GM23338 (cell line): ENCODE results near the gene EDN2. TPM values are rescaled to one million over a fixed set of nuclear protein-coding genes. Genes with fewer than 3 reads are reported as not detected.

Experiments
- ATAC-seq: fragments of 200-7000 bp; cut with Tn5 transposase; 3 replicates; pipeline ENCODE4 v1.9.1; 2020
- DNase-seq: peaks from one replicate; pipeline ENCODE4 v3.0.0-alpha.2; 2015; ENCODE audit warnings: low spot score
- H2AFZ ChIP-seq: fragments of 200-600 bp; sonication (generic); 2 replicates; pipeline ENCODE4 v1.8.0; 2016; ENCODE audit warnings: antibody characterized with exemption, mild to moderate bottlenecking, moderate library complexity
- H3F3A ChIP-seq: fragments of 200-600 bp; sonication (generic); replicated peaks from 2 replicates; pipeline ENCODE4 v1.8.0; 2017; ENCODE audit warnings: antibody characterized with exemption, mixed run types, low read depth
- H3K27ac ChIP-seq: fragments of 200-600 bp; sonication (generic); 2 replicates; pipeline ENCODE4 v1.6.1; 2016; ENCODE audit warnings: low read depth
- H3K27me3 ChIP-seq: fragments of 200-600 bp; sonication (generic); 2 replicates; pipeline ENCODE4 v1.8.0; 2016; ENCODE audit warnings: mild to moderate bottlenecking, mixed run types, moderate library complexity; ENCODE audit not compliant: insufficient read depth
- H3K36me3 ChIP-seq: fragments of 200-600 bp; sonication (generic); 2 replicates; pipeline ENCODE4 v1.8.0; 2016; ENCODE audit warnings: mild to moderate bottlenecking; ENCODE audit not compliant: insufficient read depth
- H3K4me1 ChIP-seq: fragments of 200-600 bp; sonication (generic); 2 replicates; pipeline ENCODE4 v1.8.0; 2016; ENCODE audit warnings: mild to moderate bottlenecking, moderate library complexity; ENCODE audit not compliant: insufficient read depth
- H3K4me2 ChIP-seq: fragments of 200-600 bp; sonication (generic); 2 replicates; pipeline ENCODE4 v1.7.1; 2017; ENCODE audit warnings: mixed run types
- H3K4me3 ChIP-seq: fragments of 200-600 bp; sonication (generic); 2 replicates; pipeline ENCODE4 v1.6.1; 2016; ENCODE audit warnings: mixed run types
- H3K79me2 ChIP-seq: fragments of 200-600 bp; sonication (generic); replicated peaks from 2 replicates; pipeline ENCODE4 v1.8.0; 2017; ENCODE audit warnings: mild to moderate bottlenecking; ENCODE audit not compliant: insufficient read depth
- H3K9me2 ChIP-seq: fragments of 200-600 bp; sonication (generic); 2 replicates; pipeline ENCODE4 v1.8.0; 2017; ENCODE audit not compliant: insufficient read depth
- H4K20me1 ChIP-seq: fragments of 200-600 bp; sonication (generic); replicated peaks from 2 replicates; pipeline ENCODE4 v1.8.0; 2017; ENCODE audit warnings: mild to moderate bottlenecking; ENCODE audit not compliant: insufficient read depth
- H3K27ac Mint-ChIP-seq: 2 replicates; pipeline ENCODE4 v1.8.0; 2020; ENCODE audit warnings: inconsistent platforms, mild to moderate bottlenecking, moderate library complexity, mixed read lengths
- H3K27me3 Mint-ChIP-seq: 3 replicates; pipeline ENCODE4 v1.8.0; 2022; ENCODE audit warnings: low read depth, mild to moderate bottlenecking, moderate library complexity, mixed read lengths, inconsistent platforms; ENCODE audit not compliant: insufficient read depth, poor library complexity
- H3K36me3 Mint-ChIP-seq: 3 replicates; pipeline ENCODE4 v1.8.0; 2021; ENCODE audit warnings: low read depth, mild to moderate bottlenecking, inconsistent platforms, moderate library complexity, mixed read lengths
- H3K4me1 Mint-ChIP-seq: 3 replicates; pipeline ENCODE4 v1.8.0; 2020; ENCODE audit warnings: mild to moderate bottlenecking, inconsistent platforms, mixed read lengths
- H3K4me3 Mint-ChIP-seq: 3 replicates; pipeline ENCODE4 v1.8.0; 2021; ENCODE audit warnings: moderate library complexity, mild to moderate bottlenecking, inconsistent platforms, mixed read lengths
- H3K9me3 Mint-ChIP-seq: 3 replicates; pipeline ENCODE4 v1.8.0; 2020; ENCODE audit warnings: moderate library complexity, mild to moderate bottlenecking, inconsistent platforms, mixed read lengths
- CREB1 ChIP-seq: fragments of 250-450 bp; sonication (Bioruptor Pico); IDR thresholded peaks from 2 replicates; pipeline ENCODE4 v1.5.0; 2020; ENCODE audit warnings: low read depth, mild to moderate bottlenecking, moderate library complexity
- EZH2 ChIP-seq: fragments of 200-600 bp; sonication (generic); IDR thresholded peaks from one replicate; pipeline ENCODE4 v1.8.0; 2017; ENCODE audit warnings: antibody characterized with exemption, mild to moderate bottlenecking, low read depth; ENCODE audit not compliant: unreplicated experiment
- EZH2phosphoT487 ChIP-seq: fragments of 200-600 bp; sonication (generic); IDR thresholded peaks from one replicate; pipeline ENCODE4 v1.8.1; 2018; ENCODE audit warnings: antibody characterized with exemption; ENCODE audit not compliant: unreplicated experiment
- JUNB ChIP-seq: IDR thresholded peaks from one replicate; pipeline ENCODE4 v1.6.1; 2016; ENCODE audit warnings: antibody characterized with exemption; ENCODE audit not compliant: unreplicated experiment
- NANOG ChIP-seq: IDR thresholded peaks from 2 replicates; pipeline ENCODE4 v1.6.1; 2016; ENCODE audit warnings: antibody characterized with exemption, borderline replicate concordance
- STAT1 ChIP-seq: IDR thresholded peaks from one replicate; pipeline ENCODE4 v1.6.1; 2016; ENCODE audit warnings: antibody characterized with exemption; ENCODE audit not compliant: unreplicated experiment
- ZNF114 ChIP-seq: fragments of 250-450 bp; sonication (Bioruptor Pico); IDR thresholded peaks from 2 replicates; pipeline ENCODE4 v1.5.0; 2020; ENCODE audit warnings: mild to moderate bottlenecking, moderate library complexity
- ZNF331 ChIP-seq: fragments of 250-450 bp; sonication (Bioruptor Pico); IDR thresholded peaks from 2 replicates; pipeline ENCODE4 v1.5.0; 2020; ENCODE audit warnings: low read depth, mild to moderate bottlenecking, moderate library complexity
- polyA plus RNA-seq: library from polyadenylated mRNA; unstranded; fragments of >200 nt; fragmentation: Nextera tagmentation; extraction: Ambion mirVana; gene quantifications from 2 replicates; pipeline ENCODE4 v1.2.1, GENCODE V29; 2016
- total RNA-seq: library from RNA; depleted of rRNA; stranded (reverse); fragments of >200 nt; shearing (Covaris generic); gene quantifications from 2 replicates; pipeline ENCODE4 v1.2.3, GENCODE V29; 2014
- TF ChIP-seq, protein P1 (sequence below): IDR thresholded peaks from 2 replicates; pipeline ENCODE4 v1.6.1; 2016; ENCODE audit warnings: antibody characterized with exemption
- TF ChIP-seq, protein P2 (sequence below), 2 experiments: fragments of 200-600 bp in 1 of 2; sonication (generic) in 1 of 2; conservative IDR thresholded peaks; 2 replicates each; pipeline versions ENCODE4 v1.5.1 to v1.6.1; 2016 to 2017; ENCODE audit warnings: antibody characterized with exemption in 2 of 2, low read depth in 2 of 2, mild to moderate bottlenecking in 2 of 2, moderate library complexity in 1 of 2
- TF ChIP-seq, protein P3 (sequence below): IDR thresholded peaks from one replicate; pipeline ENCODE4 v1.6.1; 2018; ENCODE audit warnings: antibody characterized with exemption; ENCODE audit not compliant: unreplicated experiment

The EDN2 gene
- total and polyA plus RNA-seq, 2 experiments from 2014 or later: not detected

- no peaks in the 10 kb centered on the region for H3K36me3 ChIP-seq
- no peak overlapping the region for H3K27ac ChIP-seq
- DNase-seq (no peak), ATAC-seq (no peak)
- TF ChIP-seq, protein P1, sequence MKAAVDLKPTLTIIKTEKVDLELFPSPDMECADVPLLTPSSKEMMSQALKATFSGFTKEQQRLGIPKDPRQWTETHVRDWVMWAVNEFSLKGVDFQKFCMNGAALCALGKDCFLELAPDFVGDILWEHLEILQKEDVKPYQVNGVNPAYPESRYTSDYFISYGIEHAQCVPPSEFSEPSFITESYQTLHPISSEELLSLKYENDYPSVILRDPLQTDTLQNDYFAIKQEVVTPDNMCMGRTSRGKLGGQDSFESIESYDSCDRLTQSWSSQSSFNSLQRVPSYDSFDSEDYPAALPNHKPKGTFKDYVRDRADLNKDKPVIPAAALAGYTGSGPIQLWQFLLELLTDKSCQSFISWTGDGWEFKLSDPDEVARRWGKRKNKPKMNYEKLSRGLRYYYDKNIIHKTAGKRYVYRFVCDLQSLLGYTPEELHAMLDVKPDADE: no peak
- TF ChIP-seq ZNF114 (CRISPR knock-in tag) (no peak), STAT1 (no peak), CREB1 (no peak), JUNB (no peak), ZNF331 (CRISPR knock-in tag) (no peak), NANOG (no peak)
- TF ChIP-seq, protein P2, sequence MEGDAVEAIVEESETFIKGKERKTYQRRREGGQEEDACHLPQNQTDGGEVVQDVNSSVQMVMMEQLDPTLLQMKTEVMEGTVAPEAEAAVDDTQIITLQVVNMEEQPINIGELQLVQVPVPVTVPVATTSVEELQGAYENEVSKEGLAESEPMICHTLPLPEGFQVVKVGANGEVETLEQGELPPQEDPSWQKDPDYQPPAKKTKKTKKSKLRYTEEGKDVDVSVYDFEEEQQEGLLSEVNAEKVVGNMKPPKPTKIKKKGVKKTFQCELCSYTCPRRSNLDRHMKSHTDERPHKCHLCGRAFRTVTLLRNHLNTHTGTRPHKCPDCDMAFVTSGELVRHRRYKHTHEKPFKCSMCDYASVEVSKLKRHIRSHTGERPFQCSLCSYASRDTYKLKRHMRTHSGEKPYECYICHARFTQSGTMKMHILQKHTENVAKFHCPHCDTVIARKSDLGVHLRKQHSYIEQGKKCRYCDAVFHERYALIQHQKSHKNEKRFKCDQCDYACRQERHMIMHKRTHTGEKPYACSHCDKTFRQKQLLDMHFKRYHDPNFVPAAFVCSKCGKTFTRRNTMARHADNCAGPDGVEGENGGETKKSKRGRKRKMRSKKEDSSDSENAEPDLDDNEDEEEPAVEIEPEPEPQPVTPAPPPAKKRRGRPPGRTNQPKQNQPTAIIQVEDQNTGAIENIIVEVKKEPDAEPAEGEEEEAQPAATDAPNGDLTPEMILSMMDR (conservative IDR thresholded peaks at IDR 0.05; ENCODE audit: low read depth in 2 of 2): no peak
- no peaks in the 10 kb centered on the region for H3K79me2 ChIP-seq
- H2AFZ ChIP-seq: peak overlapping the region; percentile 99
- H4K20me1 ChIP-seq: no peaks in the 10 kb centered on the region
- peak overlapping the region; percentile 74; the same call in 2 of the 3 replicates for H3K4me3 Mint-ChIP-seq
- H3K4me1 Mint-ChIP-seq: peaks cover 13% of the 10 kb centered on the region
- H3F3A ChIP-seq: no peaks in the 10 kb centered on the region
- H3K9me3 Mint-ChIP-seq: no peaks in the 10 kb centered on the region
- H3K27me3 ChIP-seq: peaks cover 7% of the 10 kb centered on the region
- H3K4me3 ChIP-seq: no peak overlapping the region; the same call in 1 of the 2 replicates
- H3K27ac Mint-ChIP-seq: no peak overlapping the region
- peaks cover 8% of the 10 kb centered on the region; the same call in 1 of the 2 replicates for H3K4me1 ChIP-seq
- peaks cover 7% of the 10 kb centered on the region; the same call in 1 of the 2 replicates for H3K9me2 ChIP-seq
- H3K4me2 ChIP-seq: peak overlapping the region; percentile 84; the same call in 1 of the 2 replicates
- H3K36me3 Mint-ChIP-seq: no peaks in the 10 kb centered on the region; the same call in 2 of the 3 replicates
- peaks cover 17% of the 10 kb centered on the region for H3K27me3 Mint-ChIP-seq
These were observed 32.6 kb upstream of the EDN2 start for GRCh38 chr1:41517062-41517438.

DNA sequence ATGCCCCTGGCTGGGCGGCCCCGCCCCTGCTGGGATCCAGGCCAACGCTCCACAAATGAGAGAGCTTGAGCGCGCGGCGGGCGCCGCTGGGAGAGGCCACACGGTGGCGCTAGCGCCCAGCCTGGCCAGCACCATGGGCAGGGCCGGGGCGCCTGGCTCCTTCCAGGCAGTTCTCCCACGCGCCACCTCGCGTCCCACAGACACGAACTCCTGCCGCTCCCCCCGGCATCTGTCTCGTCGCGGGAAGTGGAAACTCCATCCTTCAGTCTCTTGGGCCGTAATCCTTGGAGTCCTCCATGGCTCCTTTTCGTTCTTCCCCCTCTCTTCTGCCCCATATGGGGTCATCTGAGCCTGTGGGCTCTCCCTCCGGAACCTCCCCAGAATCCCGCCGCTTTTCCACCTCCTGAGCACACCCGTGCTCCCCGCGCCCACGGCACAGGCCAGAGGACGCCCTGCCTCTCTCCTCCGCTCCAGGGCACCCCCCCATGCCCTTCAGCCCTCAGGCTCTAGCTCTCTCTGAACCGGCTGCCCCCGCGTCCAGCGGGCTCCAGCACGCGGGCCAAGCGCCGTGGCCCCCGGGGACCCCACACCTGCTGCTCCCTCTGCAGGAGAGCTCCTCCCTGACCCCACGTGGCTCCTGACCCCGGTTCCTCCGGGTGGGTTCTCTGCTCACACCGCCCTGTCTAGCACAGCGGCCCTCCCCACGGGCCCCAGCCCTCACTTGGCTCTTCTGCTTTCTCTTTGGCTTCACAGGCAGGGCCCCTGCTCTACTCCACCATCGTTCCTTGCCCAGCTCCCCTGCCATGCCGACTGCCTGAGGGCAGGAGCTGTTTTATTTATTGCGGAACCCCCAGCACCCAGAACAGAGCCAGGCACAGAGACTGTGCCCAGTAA, 31.9 kb upstream of the EDN2 start:
- Histone ChIP-seq H4K20me1 (no peaks in the 10 kb centered on the region), H3F3A (no peaks in the 10 kb centered on the region), H3K4me2 (peak overlapping the region; percentile 84), H2AFZ (peak overlapping the region; percentile 99), H3K27ac (no peak overlapping the region), H3K9me2 (peaks cover 7% of the 10 kb centered on the region), H3K4me3 (peak overlapping the region; percentile 59), H3K79me2 (no peaks in the 10 kb centered on the region), H3K27me3 (peaks cover 7% of the 10 kb centered on the region), H3K36me3 (no peaks in the 10 kb centered on the region), H3K4me1 (peaks cover 8% of the 10 kb centered on the region; the same call in 1 of the 2 replicates)
- ATAC-seq (peak; percentile 86), DNase-seq (peak; percentile 83)
- Mint-ChIP-seq H3K36me3 (no peaks in the 10 kb centered on the region; the same call in 2 of the 3 replicates), H3K27ac (no peak overlapping the region), H3K4me1 (peaks cover 10% of the 10 kb centered on the region), H3K27me3 (peaks cover 12% of the 10 kb centered on the region), H3K9me3 (no peaks in the 10 kb centered on the region), H3K4me3 (peak overlapping the region; percentile 74)
- TF ChIP-seq CREB1 (no peak), JUNB (no peak), EZH2 (no peak), EZH2phosphoT487 (no peak), NANOG (no peak)
- TF ChIP-seq, protein P2 (conservative IDR thresholded peaks at IDR 0.05; ENCODE audit: low read depth in 2 of 2): peak; percentile 60 to 86
- TF ChIP-seq, protein P1: no peak
- TF ChIP-seq, protein P3, sequence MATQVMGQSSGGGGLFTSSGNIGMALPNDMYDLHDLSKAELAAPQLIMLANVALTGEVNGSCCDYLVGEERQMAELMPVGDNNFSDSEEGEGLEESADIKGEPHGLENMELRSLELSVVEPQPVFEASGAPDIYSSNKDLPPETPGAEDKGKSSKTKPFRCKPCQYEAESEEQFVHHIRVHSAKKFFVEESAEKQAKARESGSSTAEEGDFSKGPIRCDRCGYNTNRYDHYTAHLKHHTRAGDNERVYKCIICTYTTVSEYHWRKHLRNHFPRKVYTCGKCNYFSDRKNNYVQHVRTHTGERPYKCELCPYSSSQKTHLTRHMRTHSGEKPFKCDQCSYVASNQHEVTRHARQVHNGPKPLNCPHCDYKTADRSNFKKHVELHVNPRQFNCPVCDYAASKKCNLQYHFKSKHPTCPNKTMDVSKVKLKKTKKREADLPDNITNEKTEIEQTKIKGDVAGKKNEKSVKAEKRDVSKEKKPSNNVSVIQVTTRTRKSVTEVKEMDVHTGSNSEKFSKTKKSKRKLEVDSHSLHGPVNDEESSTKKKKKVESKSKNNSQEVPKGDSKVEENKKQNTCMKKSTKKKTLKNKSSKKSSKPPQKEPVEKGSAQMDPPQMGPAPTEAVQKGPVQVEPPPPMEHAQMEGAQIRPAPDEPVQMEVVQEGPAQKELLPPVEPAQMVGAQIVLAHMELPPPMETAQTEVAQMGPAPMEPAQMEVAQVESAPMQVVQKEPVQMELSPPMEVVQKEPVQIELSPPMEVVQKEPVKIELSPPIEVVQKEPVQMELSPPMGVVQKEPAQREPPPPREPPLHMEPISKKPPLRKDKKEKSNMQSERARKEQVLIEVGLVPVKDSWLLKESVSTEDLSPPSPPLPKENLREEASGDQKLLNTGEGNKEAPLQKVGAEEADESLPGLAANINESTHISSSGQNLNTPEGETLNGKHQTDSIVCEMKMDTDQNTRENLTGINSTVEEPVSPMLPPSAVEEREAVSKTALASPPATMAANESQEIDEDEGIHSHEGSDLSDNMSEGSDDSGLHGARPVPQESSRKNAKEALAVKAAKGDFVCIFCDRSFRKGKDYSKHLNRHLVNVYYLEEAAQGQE: peak; percentile 61
